Stimulated activated naive B cell treated with anti-CD40 and anti-IgM and Interleukin-4, amounts not matched to agents 10 μg/mL and 1 μg/mL and 100 μg/mL, for 72 hours (primary cell): Measurements from ENCODE around the gene COL23A1.
"Not testable (repeated sequence)": the region's sequence is repeated elsewhere in the genome, so short reads cannot be mapped to it uniquely, and the experiment has no call there.

Experiments used
- ATAC-seq, 2 donors: fragments of 150-1000 bp; cut with Tn5 transposase; replicated peaks; 2 replicates each; pipeline ENCODE4 v1.10.0; 2021; ENCODE audit warnings: moderate library complexity in 1 of 2
- DNase-seq: peaks from one replicate; pipeline ENCODE4 v3.0.0; 2021
- H3K27ac Mint-ChIP-seq: one replicate; pipeline ENCODE4 v1.8.0; 2022; ENCODE audit warnings: mild to moderate bottlenecking, mixed read lengths
- H3K27me3 Mint-ChIP-seq, 2 donors: one replicate each; pipeline ENCODE4 v1.8.0; 2022; ENCODE audit warnings: mixed read lengths in 2 of 2
- H3K36me3 Mint-ChIP-seq, 2 donors: one replicate each; pipeline ENCODE4 v1.8.0; 2022; ENCODE audit warnings: mixed read lengths in 2 of 2, mild to moderate bottlenecking in 1 of 2
- H3K4me1 Mint-ChIP-seq, 2 donors: one replicate each; pipeline ENCODE4 v1.8.0; 2022; ENCODE audit warnings: mixed read lengths in 2 of 2, mild to moderate bottlenecking in 1 of 2
- H3K4me3 Mint-ChIP-seq, 2 donors: one replicate each; pipeline ENCODE4 v1.8.0; 2022; ENCODE audit warnings: mild to moderate bottlenecking in 2 of 2, mixed read lengths in 2 of 2, moderate library complexity in 1 of 2
- H3K9me3 Mint-ChIP-seq, 2 donors: one replicate each; pipeline ENCODE4 v1.8.0; 2022; ENCODE audit warnings: mixed read lengths in 2 of 2, mild to moderate bottlenecking in 1 of 2

Gene COL23A1

DNA sequence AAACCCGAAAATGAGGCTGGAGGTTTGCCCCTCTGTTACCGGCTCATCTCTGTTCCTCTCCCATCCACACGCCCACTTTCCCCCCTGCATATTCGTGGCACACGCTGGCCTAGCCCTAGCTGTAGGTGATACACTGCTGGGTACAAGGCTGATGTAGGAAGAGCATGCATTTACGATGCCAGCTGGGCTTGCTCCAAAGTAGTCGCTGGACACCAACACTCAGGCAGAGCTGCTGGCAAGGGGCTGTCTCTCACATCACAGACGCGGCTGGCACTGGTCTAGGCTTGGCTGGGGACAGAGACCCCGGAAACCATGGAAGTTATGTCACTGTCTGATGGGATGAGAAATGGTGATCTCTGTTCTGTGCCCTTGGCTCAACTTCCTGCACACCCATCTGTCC, 347.8 kb downstream of the COL23A1 start:
- peaks cover 0 to 1% of the 10 kb centered on the region in 2 donors for H3K36me3 Mint-ChIP-seq
- no peak for DNase-seq
- H3K4me3 Mint-ChIP-seq, result peak overlapping the region in 1 of 2 donors; percentile 27
- peaks cover 20 to 47% of the 10 kb centered on the region in 2 donors for H3K4me1 Mint-ChIP-seq
- no peaks in the 10 kb centered on the region for H3K27me3 Mint-ChIP-seq
- no peak for ATAC-seq
- H3K9me3 Mint-ChIP-seq, result no peaks in the 10 kb centered on the region
- no peak overlapping the region for H3K27ac Mint-ChIP-seq

DNA sequence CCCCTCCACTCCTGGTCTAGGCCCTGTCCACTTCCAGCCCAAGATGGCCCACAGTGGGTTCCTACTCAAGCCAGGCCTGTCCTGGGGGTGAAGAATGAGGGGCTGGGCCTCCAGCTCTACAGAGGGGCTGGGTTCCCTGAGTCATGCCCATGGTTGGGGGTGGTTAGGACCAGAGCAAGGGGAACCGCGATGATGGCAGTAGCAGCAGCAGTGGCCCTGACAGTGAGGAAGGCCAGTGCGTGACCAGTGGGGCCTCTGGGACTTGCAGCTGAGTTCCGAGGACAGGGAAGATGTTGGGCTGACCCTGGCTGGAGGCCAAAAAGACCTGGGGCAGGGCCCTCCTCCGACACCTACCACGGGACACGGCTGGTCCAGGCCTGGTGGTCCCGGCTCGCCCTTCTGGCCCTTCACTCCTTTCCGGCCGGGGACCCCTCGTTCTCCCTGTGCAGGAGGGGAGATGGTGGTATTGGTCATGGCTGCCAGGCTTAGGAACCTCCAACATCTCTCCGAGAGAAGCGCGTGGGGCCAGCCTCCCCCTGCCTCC, 348.4 kb downstream of the COL23A1 start:
- Mint-ChIP-seq H3K27ac (no peak overlapping the region), H3K4me3 (peak overlapping the region; percentile 33 to 78), H3K4me1 (peaks cover 22 to 48% of the 10 kb centered on the region in 2 donors), H3K36me3 (peaks cover 0 to 1% of the 10 kb centered on the region in 2 donors), H3K27me3 (no peaks in the 10 kb centered on the region), H3K9me3 (no peaks in the 10 kb centered on the region)
- ATAC-seq, result peak in 1 of 2 donors; percentile 4
- DNase-seq, result no peak

DNA sequence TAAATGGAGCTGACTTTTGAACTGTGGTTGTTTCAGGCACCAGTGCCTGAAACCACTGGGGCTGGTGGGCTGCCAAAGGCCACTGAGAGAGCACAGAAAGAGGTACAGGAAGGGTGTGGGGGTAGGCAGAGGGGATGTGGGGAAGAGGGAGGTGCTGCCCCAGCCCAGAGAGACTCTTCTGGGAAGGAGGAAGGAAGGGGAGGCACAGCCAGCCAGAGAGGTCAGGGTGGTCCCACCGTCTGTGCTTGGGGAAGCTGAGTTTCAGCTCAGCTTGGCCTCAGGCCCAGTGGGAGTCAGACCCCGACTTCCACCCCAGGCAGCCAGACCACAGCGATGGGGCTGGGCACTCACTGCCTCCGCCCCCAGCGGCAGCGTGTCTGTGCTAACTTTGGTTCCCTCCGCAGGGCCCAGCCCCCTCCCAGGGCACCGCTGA, 348.9 kb downstream of the COL23A1 start:
- Mint-ChIP-seq H3K27ac (peak overlapping the region; percentile 96), H3K4me3 (peak overlapping the region; percentile 78 to 80), H3K27me3 (no peaks in the 10 kb centered on the region), H3K9me3 (no peaks in the 10 kb centered on the region), H3K36me3 (peaks cover 0 to 1% of the 10 kb centered on the region in 2 donors), H3K4me1 (peaks cover 24 to 44% of the 10 kb centered on the region in 2 donors)
- ATAC-seq (peak; percentile 66 to 71), DNase-seq (no peak)

DNA sequence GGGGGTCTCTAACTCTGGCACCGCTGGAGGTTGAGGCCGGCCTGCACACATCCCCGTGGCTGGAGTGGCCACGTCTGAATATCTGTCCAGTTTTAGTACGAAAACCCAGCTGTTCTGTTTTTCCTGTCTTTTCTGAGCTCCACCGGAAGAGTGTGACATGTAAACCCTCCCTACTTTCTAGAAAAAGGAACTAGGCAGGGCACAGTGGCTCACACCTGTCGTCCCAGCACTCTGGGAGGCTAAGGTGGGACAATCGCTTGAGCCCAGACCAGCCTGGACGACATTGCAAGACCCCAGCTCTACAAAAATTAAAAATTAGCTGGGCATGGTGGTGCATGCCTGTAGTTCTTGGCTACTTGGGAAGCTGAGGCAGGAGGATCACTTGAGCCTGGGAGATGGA, 349.4 kb downstream of the COL23A1 start:
- peak; percentile 71 to 76 for ATAC-seq
- Mint-ChIP-seq H3K9me3 (no peaks in the 10 kb centered on the region), H3K4me3 (peak overlapping the region; percentile 78 to 80)

DNA sequence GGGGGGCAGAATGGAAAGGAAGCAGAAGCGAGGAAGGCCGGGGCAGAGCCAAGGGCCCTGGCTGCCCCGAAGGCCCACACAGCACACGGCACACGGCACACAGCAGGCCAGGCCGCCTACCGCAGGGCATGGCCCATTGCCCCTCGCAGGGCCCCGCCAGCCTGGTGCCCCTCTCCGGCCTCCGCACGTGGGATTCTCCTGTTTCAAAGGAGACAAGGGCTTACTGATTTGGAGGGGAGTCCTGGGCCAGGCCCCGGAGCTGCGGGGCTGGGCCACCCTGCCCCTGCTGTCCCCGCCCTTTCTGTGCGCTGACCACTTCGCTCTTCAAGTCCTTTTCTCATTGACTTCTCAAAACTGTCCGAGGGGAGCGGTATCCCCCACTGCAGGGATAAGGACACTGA, 349.9 kb downstream of the COL23A1 start:
- H3K4me1 Mint-ChIP-seq, result peaks cover 24 to 44% of the 10 kb centered on the region in 2 donors
- no peak for ATAC-seq

More for the DNA sequence above, 349.4 kb downstream of the COL23A1 start:
- Mint-ChIP-seq H3K27me3 (no peaks in the 10 kb centered on the region), H3K4me1 (peaks cover 24 to 44% of the 10 kb centered on the region in 2 donors), H3K27ac (peak overlapping the region; percentile 96), H3K36me3 (peaks cover 0 to 1% of the 10 kb centered on the region in 2 donors)
- DNase-seq, result no peak

DNA sequence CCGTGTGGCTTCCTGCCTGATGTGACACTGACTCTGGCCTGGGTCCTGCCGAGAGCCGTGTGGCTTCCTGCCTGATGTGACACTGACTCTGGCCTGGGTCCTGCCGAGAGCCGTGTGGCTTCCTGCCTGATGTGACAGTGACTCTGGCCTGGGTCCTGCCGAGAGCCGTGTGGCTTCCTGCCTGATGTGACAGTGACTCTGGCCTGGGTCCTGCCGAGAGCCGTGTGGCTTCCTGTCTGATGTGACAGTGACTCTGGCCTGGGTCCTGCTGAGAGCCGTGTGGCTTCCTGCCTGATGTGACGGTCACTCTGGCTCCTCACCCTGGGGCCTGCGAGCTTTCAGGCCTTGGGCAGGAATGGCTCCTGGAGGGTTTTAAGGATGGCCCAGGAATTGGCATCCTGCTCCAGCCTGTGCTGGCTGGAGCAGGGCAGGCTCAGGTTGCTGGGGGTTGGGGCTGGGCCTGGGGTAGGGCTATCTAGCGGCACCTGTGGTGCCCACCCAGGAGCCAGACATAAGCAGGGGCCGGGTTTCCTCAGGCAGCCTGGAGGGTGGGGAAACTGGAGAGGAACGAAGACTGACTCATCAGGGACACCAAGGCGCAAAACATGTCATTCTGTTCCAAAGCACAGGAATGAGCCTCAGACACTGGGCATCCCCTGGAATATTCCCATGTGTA, 350.4 kb downstream of the COL23A1 start:
- ATAC-seq, H3K9me3 Mint-ChIP-seq, H3K27me3 Mint-ChIP-seq, DNase-seq, H3K36me3 Mint-ChIP-seq: not testable (repeated sequence)
- H3K27ac Mint-ChIP-seq, result peak overlapping the region; percentile 90
- peak overlapping the region; percentile 61 to 75 for H3K4me3 Mint-ChIP-seq
- peaks cover 28 to 50% of the 10 kb centered on the region in 2 donors for H3K4me1 Mint-ChIP-seq

More for the DNA sequence above, 349.9 kb downstream of the COL23A1 start:
- Mint-ChIP-seq H3K27me3 (no peaks in the 10 kb centered on the region), H3K9me3 (no peaks in the 10 kb centered on the region), H3K4me3 (peak overlapping the region; percentile 78 to 80), H3K27ac (peak overlapping the region; percentile 96), H3K36me3 (peaks cover 0 to 1% of the 10 kb centered on the region in 2 donors)
- DNase-seq, result no peak

DNA sequence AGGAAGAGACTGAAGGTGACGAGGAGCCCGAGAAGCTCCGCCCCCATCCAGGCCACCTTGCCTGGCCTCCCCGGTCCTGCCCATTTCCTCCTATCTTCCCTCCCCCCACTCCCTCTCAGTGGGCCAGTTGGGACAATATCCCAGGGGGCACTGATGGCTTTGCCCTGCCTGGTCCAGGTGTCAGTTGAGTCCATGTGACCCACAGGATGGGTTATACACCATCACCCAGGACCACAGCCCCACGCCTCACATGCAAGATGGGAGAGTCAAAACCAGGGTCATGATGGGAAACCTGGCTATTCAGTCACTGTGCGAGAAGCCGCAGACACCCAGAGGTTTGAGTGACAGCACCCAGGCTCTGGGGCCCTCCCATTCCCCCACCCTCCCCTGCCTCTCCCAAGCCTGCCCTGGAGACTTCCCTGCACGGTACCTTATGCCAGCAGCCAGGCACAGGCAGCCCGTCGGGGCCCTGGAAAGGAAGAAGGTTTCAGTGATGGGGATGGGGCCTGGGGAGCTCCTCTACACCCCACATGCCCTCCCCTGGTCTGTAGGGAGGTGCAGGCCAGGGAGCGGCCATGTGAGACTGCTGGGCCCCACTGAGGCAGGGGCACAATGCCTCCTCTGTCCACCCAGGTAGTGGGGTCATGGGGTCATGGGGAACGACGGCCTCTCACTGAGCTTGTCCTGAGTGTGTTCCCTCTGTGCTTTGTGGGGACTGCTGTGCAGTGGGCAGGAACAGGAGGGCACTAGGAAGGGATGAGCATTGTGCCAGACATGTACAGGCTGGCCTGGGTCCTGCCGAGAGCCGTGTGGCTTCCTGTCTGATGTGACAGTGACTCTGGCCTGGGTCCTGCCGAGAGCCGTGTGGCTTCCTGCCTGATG, 351.2 kb downstream of the COL23A1 start:
- DNase-seq (no peak), ATAC-seq (no peak)
- Mint-ChIP-seq H3K27ac (peak overlapping the region; percentile 69), H3K4me3 (no peak overlapping the region), H3K9me3 (no peaks in the 10 kb centered on the region), H3K27me3 (no peaks in the 10 kb centered on the region), H3K4me1 (peaks cover 28 to 56% of the 10 kb centered on the region in 2 donors), H3K36me3 (peaks cover 0 to 1% of the 10 kb centered on the region in 2 donors)

DNA sequence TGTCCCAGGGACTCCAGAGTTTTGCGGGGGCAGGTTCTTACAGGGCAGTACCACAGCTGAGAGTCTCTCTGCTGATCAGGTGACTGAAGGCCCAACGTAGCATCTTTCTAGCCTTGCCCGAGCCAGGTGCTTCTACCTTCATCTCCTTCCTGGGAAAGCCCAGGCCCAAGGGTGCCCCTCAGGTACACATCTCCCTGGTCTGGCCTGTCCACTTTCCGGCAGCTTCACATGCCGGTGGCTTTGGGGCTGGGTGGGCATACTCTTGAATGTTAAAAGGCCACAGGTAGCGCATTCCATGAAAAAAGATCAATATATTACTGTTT, 351.9 kb downstream of the COL23A1 start:
- H3K4me3 Mint-ChIP-seq, result no peak overlapping the region
- ATAC-seq (no peak), DNase-seq (no peak)
- peaks cover 28 to 56% of the 10 kb centered on the region in 2 donors for H3K4me1 Mint-ChIP-seq
- H3K9me3 Mint-ChIP-seq, result no peaks in the 10 kb centered on the region
- no peak overlapping the region for H3K27ac Mint-ChIP-seq
- H3K36me3 Mint-ChIP-seq, result peaks cover 0 to 1% of the 10 kb centered on the region in 2 donors
- no peaks in the 10 kb centered on the region for H3K27me3 Mint-ChIP-seq

DNA sequence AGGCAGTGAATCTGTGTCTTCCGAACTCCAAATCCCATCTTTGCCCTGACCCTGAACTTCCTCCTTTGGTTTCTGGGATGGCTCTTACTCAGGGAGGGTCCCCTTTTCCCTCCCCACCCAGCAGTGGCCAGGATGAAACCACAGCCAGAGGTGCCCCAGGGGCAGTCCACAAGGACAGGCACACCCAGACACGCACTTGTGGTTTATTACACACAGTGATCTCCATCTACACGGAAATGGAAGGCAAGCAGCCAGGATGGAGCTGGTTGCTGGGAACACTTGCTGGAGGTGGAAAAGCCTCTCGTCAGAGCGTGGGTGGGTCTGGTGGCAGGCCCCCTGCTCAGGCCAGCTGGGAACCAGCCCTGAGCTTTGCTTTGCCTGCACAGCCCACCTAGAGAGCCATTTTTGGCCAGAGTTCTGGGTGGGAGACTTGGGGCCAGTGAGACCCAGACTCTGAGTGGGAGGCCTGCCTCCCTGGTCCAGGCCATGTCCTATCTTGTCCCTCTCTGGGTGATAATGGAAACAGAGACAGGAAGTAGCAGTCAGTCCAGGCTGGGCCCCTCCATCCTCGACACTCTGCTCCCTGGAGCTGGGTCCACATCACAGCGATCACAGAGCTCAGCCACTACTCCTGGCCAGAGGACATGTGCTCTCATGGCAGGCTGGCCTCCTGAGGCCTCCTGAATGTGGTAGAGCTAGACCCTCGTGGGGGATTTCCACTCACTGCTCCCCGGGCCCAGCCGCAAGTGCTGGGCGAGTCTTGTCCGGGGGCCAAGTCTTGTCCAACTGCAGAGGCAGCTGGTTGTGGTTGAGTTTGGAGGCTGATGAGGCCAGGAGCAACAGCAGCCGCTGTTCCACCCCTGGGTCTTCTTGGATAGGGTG, 352.5 kb downstream of the COL23A1 start:
- Mint-ChIP-seq H3K27me3 (no peaks in the 10 kb centered on the region), H3K9me3 (no peaks in the 10 kb centered on the region), H3K36me3 (peaks cover 0 to 1% of the 10 kb centered on the region in 2 donors), H3K27ac (peak overlapping the region; percentile 42), H3K4me3 (no peak overlapping the region), H3K4me1 (peaks cover 28 to 56% of the 10 kb centered on the region in 2 donors)
- DNase-seq (no peak), ATAC-seq (no peak)

DNA sequence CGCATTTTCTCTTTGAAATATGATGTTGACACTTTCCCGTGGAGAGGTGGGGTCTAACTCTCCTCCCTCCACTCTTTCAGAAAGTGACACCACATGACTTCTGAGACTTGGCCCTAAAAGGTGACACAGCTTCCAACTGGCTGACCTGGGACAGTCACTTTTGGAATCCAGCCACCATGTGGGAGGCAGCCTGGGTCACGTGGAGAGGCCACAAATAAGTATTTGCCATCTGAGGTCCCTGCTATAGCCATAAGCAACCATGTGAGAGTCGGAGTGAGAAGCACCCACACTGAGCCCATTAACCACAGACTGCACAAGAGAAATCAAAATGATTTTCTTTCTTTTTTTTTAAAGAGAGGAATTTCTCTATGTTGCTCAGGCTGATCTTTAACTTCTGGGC, 353.5 kb downstream of the COL23A1 start:
- no peaks in the 10 kb centered on the region for H3K27me3 Mint-ChIP-seq
- ATAC-seq (no peak), DNase-seq (no peak)
- peaks cover 28 to 51% of the 10 kb centered on the region in 2 donors for H3K4me1 Mint-ChIP-seq
- H3K36me3 Mint-ChIP-seq, result peaks cover 1 to 4% of the 10 kb centered on the region in 2 donors
- H3K4me3 Mint-ChIP-seq, result no peak overlapping the region
- no peak overlapping the region for H3K27ac Mint-ChIP-seq
- H3K9me3 Mint-ChIP-seq, result no peaks in the 10 kb centered on the region

DNA sequence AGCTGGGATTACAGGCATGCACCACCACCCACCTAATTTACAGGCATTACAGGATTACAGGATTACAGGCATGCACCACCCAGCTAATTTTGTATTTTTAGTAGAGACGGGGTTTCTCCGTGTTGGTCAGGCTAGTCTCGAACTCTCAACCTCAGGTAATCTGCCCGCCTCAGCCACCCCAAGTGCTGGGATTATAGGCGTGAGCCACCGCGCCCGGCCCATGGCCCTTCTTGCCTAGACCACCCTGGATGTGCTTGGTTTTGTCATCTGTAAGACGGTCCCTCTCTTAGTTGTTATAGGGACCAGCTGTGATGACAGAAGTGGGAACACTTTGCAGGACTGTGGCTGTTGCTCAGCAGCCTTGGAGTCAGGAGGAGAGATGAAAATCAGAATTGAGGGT, 354.1 kb downstream of the COL23A1 start:
- no peak for DNase-seq
- ATAC-seq, result no peak
- H3K9me3 Mint-ChIP-seq, result no peaks in the 10 kb centered on the region
- H3K27me3 Mint-ChIP-seq, result no peaks in the 10 kb centered on the region
- H3K27ac Mint-ChIP-seq, result no peak overlapping the region
- H3K36me3 Mint-ChIP-seq, result peaks cover 6 to 10% of the 10 kb centered on the region in 2 donors
- peaks cover 29 to 51% of the 10 kb centered on the region in 2 donors for H3K4me1 Mint-ChIP-seq
- no peak overlapping the region for H3K4me3 Mint-ChIP-seq

DNA sequence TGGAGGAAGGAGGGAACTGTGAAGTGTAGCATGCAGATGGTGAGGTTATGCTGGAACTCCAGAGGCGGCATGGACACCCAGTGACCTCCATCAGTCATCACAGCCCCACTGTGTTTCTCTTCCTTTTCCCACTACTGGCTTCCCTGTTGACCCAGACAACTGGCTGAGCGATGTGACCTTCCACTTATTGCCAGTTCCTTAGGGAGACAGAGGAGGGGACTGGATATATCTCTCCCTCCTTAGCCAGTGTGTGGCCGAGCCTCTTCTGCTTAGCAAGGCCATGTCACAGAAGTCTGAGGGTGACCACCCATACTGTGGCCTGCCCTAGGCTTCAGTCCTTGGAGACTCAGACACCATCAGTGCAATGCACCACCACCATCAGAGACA, 354.6 kb downstream of the COL23A1 start:
- ATAC-seq, result no peak
- H3K4me3 Mint-ChIP-seq, result no peak overlapping the region
- H3K27me3 Mint-ChIP-seq, result no peaks in the 10 kb centered on the region
- H3K9me3 Mint-ChIP-seq, result no peaks in the 10 kb centered on the region
- peaks cover 11 to 14% of the 10 kb centered on the region in 2 donors for H3K36me3 Mint-ChIP-seq
- H3K4me1 Mint-ChIP-seq, result peaks cover 28 to 51% of the 10 kb centered on the region in 2 donors
- DNase-seq, result no peak
- H3K27ac Mint-ChIP-seq, result no peak overlapping the region

DNA sequence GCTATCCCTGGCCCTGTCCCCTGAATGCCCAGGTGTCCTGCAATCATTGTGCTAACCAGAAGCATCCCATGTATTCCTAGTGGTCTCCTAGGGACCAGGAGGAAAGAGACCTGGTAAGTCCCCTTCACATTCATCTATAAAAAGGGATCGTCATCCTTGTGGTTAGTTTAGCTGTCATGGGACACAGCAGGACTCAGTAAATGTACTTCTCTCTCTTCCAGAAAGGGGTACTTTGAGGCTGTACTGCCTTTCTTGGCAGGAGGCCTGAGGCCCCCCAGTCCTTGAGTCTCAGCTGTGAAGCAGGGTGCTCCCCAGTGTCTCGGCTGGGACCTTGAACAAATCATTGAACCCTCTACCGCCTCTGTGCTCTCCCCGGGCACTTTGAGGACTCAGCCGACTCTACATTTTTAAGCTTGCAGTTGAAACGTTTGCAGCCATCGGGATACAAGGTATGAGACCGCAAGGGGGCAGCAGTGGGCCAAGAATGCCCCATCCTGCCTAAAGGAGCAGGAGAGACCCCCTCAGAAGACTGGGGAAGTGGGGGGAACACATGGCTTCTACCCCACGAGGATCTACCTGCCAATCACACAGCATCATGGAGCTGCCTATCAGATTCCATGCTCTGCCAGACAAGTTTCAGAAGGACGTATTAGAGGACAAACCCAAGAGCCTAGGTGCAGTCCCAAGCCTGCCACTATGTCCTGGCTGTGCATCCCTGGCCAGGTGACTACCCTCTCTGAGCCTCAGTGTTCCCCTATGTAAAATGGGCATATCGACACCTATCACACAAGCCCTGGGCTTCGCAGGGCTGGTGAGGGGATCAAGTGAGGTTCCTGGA, 355.2 kb downstream of the COL23A1 start:
- no peak overlapping the region for H3K4me3 Mint-ChIP-seq
- ATAC-seq (peak; percentile 28 to 29), DNase-seq (peak; percentile 45)
- H3K27me3 Mint-ChIP-seq, result no peaks in the 10 kb centered on the region
- peak overlapping the region; percentile 11 for H3K27ac Mint-ChIP-seq
- peaks cover 27 to 50% of the 10 kb centered on the region in 2 donors for H3K4me1 Mint-ChIP-seq
- peaks cover 14 to 16% of the 10 kb centered on the region in 2 donors for H3K36me3 Mint-ChIP-seq
- H3K9me3 Mint-ChIP-seq, result no peaks in the 10 kb centered on the region
